Measurements from ENCODE around the gene CTDNEP1. TPM values are rescaled to one million over a fixed set of nuclear protein-coding genes. Genes with fewer than 3 reads are reported as not detected.

The CTDNEP1 gene
- total and polyA plus RNA-seq, 10 donors: 69.3 to 133 (median 98.0) TPM

- TF ChIP-seq CTCF (IDR thresholded peaks at IDR 0.05 in 8 of 11, conservative IDR thresholded peaks at IDR 0.05 in 3 of 11): no peak
- intact Hi-C loops (cut with DNase I; ENCODE audit: low total_unique reads): no loop called here
- H3K9me3 ChIP-seq: no peaks in the 10 kb centered on the region
- H3K27ac ChIP-seq: no peak overlapping the region
- peaks cover 0 to 95% (median 20%) of the 10 kb centered on the region in 7 donors for H3K27me3 ChIP-seq (replicated peaks in 1 of 7)
- peaks cover 15 to 27% (median 24%) of the 10 kb centered on the region in 6 donors for H3K4me1 ChIP-seq
- H3K36me3 ChIP-seq: no peaks in the 10 kb centered on the region
- no peak overlapping the region for H3K4me3 ChIP-seq
- WGBS, 5 donors: 90 to 94% (median 93%) methylated on average over 11 to 12 of the region's 12 CpGs
- no peak for DNase-seq
Observed at GRCh38 chr17:7285679-7286078, 34.1 kb upstream of the CTDNEP1 start.

- intact Hi-C loops (cut with DNase I; ENCODE audit: low total_unique reads): no loop called here
- Histone ChIP-seq H3K4me1 (peaks cover 17 to 34% (median 30%) of the 10 kb centered on the region in 6 donors), H3K36me3 (no peaks in the 10 kb centered on the region), H3K27ac (no peak overlapping the region), H3K4me3 (no peak overlapping the region), H3K9me3 (no peaks in the 10 kb centered on the region), H3K27me3 (replicated peaks in 1 of 7) (peaks cover 0 to 94% (median 20%) of the 10 kb centered on the region in 7 donors)
- TF ChIP-seq POLR2A (IDR thresholded peaks at IDR 0.05): no peak
- TF ChIP-seq POLR2AphosphoS5 (IDR thresholded peaks at IDR 0.05): no peak
- no peak for TF ChIP-seq CTCF (IDR thresholded peaks at IDR 0.05 in 8 of 11, conservative IDR thresholded peaks at IDR 0.05 in 3 of 11)
- no peak for DNase-seq
- WGBS, 5 donors: 91 to 98% (median 96%) methylated on average over 6 to 16 of the region's 16 CpGs
Observed at GRCh38 chr17:7284911-7285310, 33.4 kb upstream of the CTDNEP1 start.

- Histone ChIP-seq H3K4me3 (no peak overlapping the region), H3K27ac (no peak overlapping the region), H3K36me3 (no peaks in the 10 kb centered on the region), H3K9me3 (no peaks in the 10 kb centered on the region), H3K27me3 (replicated peaks in 1 of 7) (peaks cover 0 to 81% (median 20%) of the 10 kb centered on the region in 7 donors), H3K4me1 (peaks cover 17 to 34% (median 30%) of the 10 kb centered on the region in 6 donors)
- TF ChIP-seq POLR2A (IDR thresholded peaks at IDR 0.05) (no peak), CTCF (IDR thresholded peaks at IDR 0.05 in 8 of 11, conservative IDR thresholded peaks at IDR 0.05 in 3 of 11) (no peak), POLR2AphosphoS5 (IDR thresholded peaks at IDR 0.05) (no peak)
- WGBS, 5 donors: 77 to 82% (median 79%) methylated on average over 14 to 18 of the region's 18 CpGs
- intact Hi-C loops (cut with DNase I; ENCODE audit: low total_unique reads): no loop called here
- no peak for DNase-seq
Observed at GRCh38 chr17:7283471-7284216, 32.1 kb upstream of the CTDNEP1 start.

GRCh38 chr17:7282752-7283321 is 31.3 kb upstream of the CTDNEP1 start:
- WGBS, 5 donors: 52 to 57% (median 53%) methylated on average over 6 of the region's 6 CpGs
- H3K36me3 ChIP-seq: no peaks in the 10 kb centered on the region
- TF ChIP-seq CTCF (IDR thresholded peaks at IDR 0.05 in 8 of 11, conservative IDR thresholded peaks at IDR 0.05 in 3 of 11): no peak
- TF ChIP-seq POLR2A (IDR thresholded peaks at IDR 0.05): no peak
- TF ChIP-seq POLR2AphosphoS5 (IDR thresholded peaks at IDR 0.05): no peak
- DNase-seq: no peak
- H3K27me3 ChIP-seq (replicated peaks in 1 of 7): peaks cover 0 to 77% (median 20%) of the 10 kb centered on the region in 7 donors
- intact Hi-C loops (cut with DNase I; ENCODE audit: low total_unique reads): no loop called here
- H3K9me3 ChIP-seq: no peaks in the 10 kb centered on the region
- H3K27ac ChIP-seq: peak overlapping the region in 1 of 8 donors; percentile 60
- H3K4me3 ChIP-seq: peak overlapping the region in 2 of 8 donors; percentile 45 to 50
- peaks cover 17 to 34% (median 30%) of the 10 kb centered on the region in 6 donors for H3K4me1 ChIP-seq

Data from spleen (tissue), 11 donors.